ENCODE measurements around the gene NEDD4. TPM values are rescaled to one million over a fixed set of nuclear protein-coding genes. Genes with fewer than 3 reads are reported as not detected.

NEDD4 gene
- total and polyA plus RNA-seq, 3 donors from 2014 or later, result 3.7 to 8.3 (median 6.4) TPM

GRCh38 chr15:55802600-55803376, 190.6 kb downstream of the NEDD4 start:
- intact Hi-C loops (cut with DNase I; ENCODE audit: low total_unique reads), result no loop called here
- 79 to 83% methylated on average over 5 of the region's 5 CpGs for WGBS, 2 donors
- Histone ChIP-seq H3K4me1 (no peaks in the 10 kb centered on the region), H3K36me3 (ENCODE audit: low read depth, missing control alignments) (no peaks in the 10 kb centered on the region), H3K27ac (no peak overlapping the region), H3K27me3 (no peaks in the 10 kb centered on the region), H3K4me3 (no peak overlapping the region), H3K9me3 (no peaks in the 10 kb centered on the region)
- TF ChIP-seq CTCF (IDR thresholded peaks at IDR 0.05) (no peak), POLR2A (IDR thresholded peaks at IDR 0.05) (no peak)
- no peak for DNase-seq

- no peak for TF ChIP-seq POLR2A (IDR thresholded peaks at IDR 0.05)
- no peak for TF ChIP-seq CTCF (IDR thresholded peaks at IDR 0.05)
- no peaks in the 10 kb centered on the region for H3K9me3 ChIP-seq
- no peaks in the 10 kb centered on the region for H3K27me3 ChIP-seq
- no peak overlapping the region for H3K4me3 ChIP-seq
- DNase-seq, result no peak
- intact Hi-C loops (cut with DNase I; ENCODE audit: low total_unique reads), result no loop called here
- H3K4me1 ChIP-seq, result no peaks in the 10 kb centered on the region
- no peak overlapping the region for H3K27ac ChIP-seq
- no peaks in the 10 kb centered on the region for H3K36me3 ChIP-seq (ENCODE audit: low read depth, missing control alignments)
- WGBS, 2 donors, result 67 to 69% methylated on average over 2 of the region's 2 CpGs
These were observed 193.2 kb downstream of the NEDD4 start for GRCh38 chr15:55800216-55800615.

DNA sequence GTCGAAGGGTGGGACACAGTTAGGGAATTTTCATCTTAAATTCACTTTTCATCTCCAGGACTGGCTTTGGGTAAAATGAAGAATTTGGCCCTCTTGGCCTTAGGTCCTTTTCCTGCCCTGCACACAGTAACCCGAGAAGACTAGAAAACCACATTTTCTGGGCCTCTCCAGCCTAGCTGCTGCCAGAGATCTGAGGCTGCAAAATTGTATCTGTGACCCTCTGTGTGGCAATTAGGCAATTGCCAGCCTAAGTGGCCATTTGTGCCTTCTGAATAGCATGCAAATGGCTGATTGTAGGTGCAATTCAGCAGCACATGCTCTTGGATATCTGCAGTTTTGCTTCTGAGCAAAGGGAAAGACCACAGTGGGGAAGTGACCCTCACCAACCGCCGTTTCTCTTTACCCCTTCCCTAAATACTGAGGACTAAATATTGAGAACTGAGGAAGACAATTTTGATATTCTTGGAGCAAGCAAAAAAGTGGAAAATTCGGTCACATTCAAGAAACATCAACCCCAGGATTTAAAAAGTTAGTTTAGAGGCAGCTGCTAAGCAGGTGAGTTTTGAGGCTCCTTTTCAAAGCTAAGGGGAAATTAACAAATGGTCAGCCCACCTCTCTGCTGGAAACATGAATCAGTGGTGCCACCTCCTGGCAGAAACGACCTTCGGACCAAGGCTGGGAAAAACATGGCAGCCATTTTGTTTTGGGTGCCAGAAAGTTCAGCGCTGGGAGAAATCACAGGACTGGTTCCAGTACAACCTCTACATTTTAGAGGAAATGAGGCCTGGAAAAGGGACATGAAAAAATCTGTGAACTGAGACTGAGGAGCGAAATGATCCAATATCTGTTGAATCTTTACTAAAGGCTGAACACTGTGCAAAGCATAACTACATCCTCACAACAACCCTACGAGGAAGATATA, 193.9 kb downstream of the NEDD4 start:
- peak; percentile 31 to 44 (median 38) for TF ChIP-seq CTCF (IDR thresholded peaks at IDR 0.05)
- TF ChIP-seq POLR2A (IDR thresholded peaks at IDR 0.05), result no peak
- DNase-seq, result peak; percentile 75
- Histone ChIP-seq H3K4me3 (no peak overlapping the region), H3K27ac (no peak overlapping the region), H3K4me1 (no peaks in the 10 kb centered on the region), H3K9me3 (no peaks in the 10 kb centered on the region), H3K36me3 (ENCODE audit: low read depth, missing control alignments) (no peaks in the 10 kb centered on the region), H3K27me3 (no peaks in the 10 kb centered on the region)
- intact Hi-C loops (cut with DNase I; ENCODE audit: low total_unique reads), result no loop called here
- 45 to 48% methylated on average over 10 of the region's 10 CpGs for WGBS, 2 donors

DNA sequence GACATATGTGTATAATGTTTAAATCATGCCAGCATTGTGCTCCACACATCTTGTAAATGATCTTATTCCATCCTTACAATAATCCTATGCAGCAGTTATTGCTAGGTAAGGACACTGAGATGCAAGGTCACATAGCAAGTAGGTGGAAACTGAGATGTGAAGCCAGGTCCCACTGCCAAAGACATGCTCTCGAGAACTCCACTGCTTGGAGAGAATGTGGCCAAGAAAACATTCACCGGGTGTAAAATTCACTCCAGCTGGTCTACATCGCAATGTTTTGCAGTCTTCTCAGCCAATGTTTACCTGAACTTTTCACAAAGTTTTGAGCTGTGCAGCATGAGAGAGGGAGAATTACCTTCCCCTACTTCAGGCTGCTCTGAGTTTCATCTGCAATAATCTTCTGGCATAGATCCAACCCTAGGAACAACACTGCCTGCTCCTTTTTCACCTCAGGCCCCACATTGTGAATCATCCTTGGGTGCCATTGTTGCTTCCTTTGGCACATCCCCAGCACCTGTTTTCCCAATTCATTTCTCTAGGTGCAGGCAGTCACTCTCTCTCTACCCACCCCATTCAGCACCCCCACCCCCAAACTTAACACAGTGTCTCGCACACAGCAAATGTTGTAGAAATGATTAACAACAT, 197.0 kb downstream of the NEDD4 start:
- Histone ChIP-seq H3K27ac (no peak overlapping the region), H3K4me3 (no peak overlapping the region), H3K9me3 (no peaks in the 10 kb centered on the region), H3K4me1 (no peaks in the 10 kb centered on the region), H3K36me3 (ENCODE audit: low read depth, missing control alignments) (no peaks in the 10 kb centered on the region), H3K27me3 (no peaks in the 10 kb centered on the region)
- no peak for TF ChIP-seq CTCF (IDR thresholded peaks at IDR 0.05)
- no peak for DNase-seq
- 62 to 67% methylated on average over 4 of the region's 4 CpGs for WGBS, 2 donors
- intact Hi-C loops (cut with DNase I; ENCODE audit: low total_unique reads), result no loop called here

Data from testis (tissue), 3 donors.